Fibroblast of upper back skin (primary cell): Measurements from ENCODE around the gene PCBD1.
"Not testable (repeated sequence)": the region's sequence is repeated elsewhere in the genome, so short reads cannot be mapped to it uniquely, and the experiment has no call there.

ENCODE experiments used
- DNase-seq: peaks from one replicate; pipeline ENCODE4 v3.0.0-alpha.2; 2013

The PCBD1 gene

DNA sequence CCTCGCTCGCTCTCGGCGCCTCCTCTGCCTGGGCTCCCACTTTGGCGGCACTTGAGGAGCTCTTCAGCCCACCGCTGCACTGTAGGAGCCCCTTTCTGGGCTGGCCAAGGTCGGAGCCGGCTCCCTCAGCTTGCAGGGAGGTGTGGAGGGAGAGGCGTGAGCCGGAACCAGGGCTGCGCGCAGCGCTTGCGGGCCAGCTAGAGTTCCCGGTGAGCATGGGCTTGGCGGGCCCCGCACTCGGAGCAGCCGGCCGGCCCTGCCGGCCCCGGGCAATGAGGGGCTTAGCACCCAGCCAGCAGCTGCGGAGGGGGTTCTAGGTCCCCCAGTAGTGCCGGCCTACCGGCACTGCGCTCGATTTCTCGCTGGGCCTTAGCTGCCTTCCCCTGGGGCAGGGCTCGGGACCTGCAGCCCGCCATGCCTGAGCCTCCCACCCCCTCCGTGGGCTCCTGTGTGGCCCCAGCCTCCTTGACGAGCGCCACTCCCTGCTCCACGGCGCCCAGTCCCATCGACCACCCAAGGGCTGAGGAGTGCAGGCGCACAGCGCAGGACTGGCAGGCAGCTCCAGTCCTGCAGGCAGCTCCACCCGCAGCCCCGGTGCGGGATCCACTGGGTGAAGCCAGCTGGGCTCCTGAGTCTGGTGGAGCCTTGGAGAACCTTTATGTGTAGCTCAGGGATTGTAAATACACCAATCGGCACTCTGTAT lies 26.7 kb downstream of the PCBD1 start:
- not testable (repeated sequence) for DNase-seq

DNA sequence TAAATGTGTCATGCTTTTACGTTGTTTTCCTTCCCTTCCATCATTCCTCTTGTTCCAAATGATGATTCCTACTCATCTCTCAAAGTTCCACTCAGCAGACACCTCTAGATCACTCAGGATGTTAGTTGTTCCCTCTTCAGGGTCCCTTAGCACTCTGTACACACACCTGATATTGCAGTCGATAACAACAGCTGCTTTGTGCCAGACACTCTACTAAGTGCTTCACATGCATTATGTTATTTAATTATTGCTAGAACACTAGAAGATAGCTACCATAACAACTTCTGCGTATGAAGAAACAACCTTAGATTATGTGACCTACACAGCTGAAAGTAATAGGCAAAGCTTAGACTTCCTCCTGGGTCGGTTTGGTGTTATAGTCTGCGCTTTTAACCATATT lies 29.6 kb downstream of the PCBD1 start:
- no peak for DNase-seq

DNA sequence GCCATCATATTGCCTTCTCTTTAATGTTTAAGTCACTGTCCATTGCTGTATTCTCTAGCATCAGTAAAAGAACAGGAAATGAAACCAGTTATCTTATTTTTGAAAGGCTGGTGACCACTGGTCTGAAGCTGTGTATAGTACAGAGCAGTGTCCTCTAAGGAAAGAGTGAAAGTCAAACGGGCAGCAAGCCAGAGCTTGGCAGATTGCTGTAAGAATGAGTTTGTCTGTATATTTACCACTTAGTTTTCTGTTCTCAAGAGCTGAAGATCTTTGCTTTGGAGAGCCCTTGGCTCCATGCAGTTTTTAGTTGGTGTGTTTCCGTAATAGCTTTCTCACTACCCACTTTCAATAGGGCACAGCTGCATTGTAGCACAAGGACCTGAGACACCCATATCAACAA lies 31.9 kb downstream of the PCBD1 start:
- DNase-seq, result no peak

DNA sequence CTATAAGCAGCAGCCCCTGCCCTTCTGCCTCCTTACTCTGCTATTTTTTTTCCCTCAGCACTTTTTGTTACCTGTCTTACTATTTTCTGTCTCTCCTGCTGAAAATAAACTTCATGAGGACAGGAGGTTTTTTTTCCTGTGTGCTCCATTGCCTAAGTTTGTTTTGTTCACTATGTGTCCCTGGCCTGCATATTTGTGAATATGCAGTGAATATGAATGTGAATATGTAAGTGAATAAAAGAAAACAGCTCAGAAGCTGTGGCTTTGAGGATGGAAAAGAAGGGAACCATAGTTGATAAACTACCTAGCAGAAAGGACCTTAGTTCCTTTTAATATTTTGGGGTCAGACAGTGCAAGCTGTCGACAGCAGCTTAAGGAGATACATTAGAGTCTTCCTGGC lies 34.9 kb downstream of the PCBD1 start:
- DNase-seq, result no peak

DNA sequence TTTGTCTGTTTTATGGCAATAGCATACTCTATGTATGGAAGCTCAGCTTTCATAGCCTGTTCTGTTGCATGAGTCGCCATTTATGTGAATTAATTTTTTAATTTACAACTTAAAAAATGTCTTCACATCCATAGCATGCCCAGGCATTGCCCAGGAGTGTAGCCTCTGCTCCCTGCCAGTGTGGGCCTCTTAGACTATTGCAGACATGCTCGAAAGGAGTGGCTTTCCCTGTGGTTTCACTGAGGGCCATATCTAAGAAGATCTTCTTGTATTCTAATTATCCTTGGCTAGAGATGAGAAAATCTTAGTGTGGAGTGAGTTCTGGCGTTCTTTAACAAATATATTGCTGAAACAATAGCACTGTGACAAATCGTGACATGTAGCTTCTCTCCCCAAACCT lies 35.3 kb downstream of the PCBD1 start:
- DNase-seq, result no peak

DNA sequence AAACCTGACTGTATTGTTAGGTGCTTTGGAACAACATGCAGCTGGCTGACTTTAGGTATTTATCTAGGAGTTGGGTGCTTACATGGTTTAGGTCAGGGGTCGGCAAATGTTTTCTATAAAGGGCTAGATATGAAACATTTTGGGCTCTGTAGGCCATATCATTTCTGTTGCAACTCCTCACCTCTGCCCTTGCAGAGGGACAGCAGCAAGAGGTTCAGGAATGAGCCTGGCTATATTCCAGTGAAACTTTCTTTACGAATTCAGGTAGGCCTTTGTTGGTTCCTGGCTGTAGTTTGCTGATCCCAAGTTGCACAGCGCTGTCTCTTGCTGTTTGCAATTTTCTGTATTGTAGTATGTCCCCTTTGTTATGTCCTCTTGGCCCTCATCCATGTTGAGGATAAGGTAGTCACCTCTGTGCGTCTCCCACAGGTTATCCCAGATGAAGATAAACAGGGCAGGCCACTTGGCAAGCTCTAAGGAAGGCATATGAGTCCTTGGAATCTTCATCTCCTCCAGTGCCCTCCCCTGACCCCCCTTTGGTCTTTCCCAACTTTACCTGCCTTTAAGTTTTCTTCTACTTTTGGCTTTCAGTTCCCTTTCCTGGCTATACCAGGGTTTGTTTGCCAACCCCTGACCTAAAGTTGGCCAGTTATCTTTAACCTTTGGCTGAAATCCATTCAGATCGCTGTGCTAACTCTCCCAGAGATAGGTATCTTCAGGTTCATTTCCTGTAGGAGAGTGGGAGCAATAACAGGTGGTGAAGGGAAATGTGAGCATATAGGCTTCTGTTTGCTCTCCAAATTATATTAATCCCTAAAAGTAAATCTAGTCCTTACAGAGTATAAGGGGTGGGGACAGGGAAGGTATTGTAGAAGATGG lies 36.5 kb downstream of the PCBD1 start:
- no peak for DNase-seq

DNA sequence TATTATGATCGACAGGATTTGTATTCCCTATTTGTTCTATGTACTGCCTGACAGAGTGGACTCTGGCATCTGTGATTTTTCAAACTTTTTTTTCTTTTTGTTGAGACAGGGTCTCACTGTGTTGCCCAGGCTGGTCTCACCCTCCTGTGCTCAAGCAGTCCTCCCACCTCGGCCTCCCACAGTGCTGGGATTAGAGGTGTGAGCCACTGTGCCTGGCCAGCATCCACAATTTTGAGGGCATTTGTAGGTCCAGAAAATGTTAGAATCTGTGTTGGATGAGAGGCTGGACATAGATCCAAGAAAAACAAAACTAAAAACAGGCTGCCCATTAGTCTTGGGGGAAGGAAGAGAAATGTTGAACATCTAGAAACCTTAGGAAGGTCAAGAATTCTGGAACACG lies 38.3 kb downstream of the PCBD1 start:
- DNase-seq, result peak; percentile 68

DNA sequence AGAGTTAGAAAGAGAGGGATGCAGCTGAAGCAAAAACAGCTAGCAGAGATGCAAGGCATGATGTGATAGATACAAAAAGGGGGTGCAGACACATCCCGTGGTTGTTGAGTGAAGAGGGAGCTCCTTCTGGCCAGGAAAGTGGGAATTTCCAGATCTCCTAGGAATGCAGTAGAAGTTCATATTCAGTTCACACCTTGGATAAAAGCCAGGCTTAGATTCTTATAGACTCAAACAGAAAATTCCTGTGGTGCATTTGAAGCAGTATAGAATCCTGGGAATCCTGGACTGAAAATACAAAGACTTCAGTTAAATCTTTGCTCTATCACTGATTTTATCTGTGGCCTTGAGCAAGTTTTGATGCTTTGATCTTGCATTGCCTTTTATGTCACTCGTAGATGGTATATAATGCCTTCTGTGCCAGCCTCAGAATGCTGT lies 38.8 kb downstream of the PCBD1 start:
- DNase-seq, result peak; percentile 97

DNA sequence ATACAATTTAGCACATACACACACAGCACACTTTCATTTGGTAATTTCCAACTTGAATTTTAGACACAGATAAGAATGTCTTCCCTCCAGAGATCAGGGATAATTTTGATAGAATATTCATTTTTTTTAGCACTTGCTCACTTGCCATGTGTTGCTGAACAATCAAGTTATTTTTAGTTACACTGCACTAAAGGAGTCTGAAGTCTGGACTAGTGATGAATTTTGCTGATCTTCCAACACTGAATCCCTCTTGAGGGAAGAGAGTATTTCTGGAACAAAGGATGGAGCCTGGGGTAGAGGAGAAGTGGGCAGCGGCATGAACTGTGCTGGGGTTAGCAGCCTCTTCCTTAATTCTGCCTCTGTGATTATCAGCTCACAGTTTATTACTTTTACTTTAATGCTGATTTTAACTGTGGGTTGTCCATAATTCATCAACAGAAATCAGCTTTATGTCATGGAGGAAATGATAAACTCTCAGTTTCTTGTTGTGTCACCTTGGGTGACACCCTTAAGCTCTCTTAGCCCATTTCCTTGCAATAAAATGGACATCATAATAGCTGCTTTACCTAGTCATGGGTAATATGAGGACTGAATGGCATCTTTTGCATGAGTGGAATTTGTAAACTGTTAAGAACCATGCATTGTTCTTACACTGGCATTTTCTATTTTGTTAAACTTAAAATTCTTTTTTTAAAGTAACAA lies 40.6 kb downstream of the PCBD1 start:
- peak; percentile 36 for DNase-seq

DNA sequence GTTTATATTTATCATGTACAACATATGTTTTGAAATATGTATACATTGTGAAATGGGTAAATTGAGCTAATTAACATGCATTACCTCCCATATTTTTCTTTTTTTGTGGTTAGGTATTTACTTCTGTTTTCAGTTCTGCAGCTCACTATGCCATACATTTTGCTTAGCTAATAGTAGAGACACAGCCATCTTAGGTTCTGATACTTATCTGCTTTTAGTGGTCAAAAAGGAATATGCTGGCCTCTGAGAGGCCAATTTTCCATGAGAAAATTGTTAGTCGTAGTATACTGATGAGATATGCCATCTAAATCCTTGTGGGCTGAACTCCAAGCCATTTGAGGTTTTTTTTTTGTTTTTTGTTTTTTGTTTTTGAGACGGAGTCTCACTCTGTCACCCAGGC lies 41.6 kb downstream of the PCBD1 start:
- no peak for DNase-seq

DNA sequence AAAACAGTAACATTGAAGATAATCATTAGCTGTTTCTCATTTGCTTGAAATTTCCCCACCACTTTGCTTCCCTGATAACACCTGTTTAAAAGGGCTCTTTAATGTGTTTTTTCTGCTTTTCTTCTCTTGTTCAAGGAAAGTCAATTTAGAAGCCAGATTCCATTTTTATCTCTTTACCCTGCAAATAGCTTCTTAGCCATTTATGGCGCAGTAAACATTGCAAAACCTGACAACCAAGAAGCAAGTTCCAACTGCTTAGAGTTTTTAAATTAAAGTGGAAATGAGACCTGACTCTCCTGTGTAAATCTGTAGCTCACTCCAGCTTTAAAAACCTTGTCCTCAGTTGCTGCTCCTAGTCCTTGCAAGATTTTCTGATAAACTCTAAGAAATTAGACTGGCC lies 42.5 kb downstream of the PCBD1 start:
- no peak for DNase-seq

DNA sequence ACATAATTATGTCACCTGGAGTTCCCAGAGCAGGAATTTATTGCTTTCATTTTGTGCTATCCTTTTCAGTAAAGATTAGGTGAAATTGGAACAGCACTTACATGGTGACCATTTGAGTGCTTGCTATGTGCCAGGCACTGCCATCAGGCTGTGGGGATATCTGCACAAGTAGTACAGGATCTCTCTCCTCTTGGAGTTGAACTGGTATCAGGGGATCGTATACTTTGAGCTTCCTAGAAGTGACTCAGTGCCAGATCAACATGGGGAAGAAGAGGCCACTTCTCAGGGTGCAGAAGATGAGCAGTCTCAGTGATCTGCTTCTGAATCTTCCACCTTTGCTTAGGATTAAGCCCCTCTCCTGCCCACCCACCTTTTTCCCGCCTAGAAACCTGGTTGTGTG lies 43.1 kb downstream of the PCBD1 start:
- no peak for DNase-seq

DNA sequence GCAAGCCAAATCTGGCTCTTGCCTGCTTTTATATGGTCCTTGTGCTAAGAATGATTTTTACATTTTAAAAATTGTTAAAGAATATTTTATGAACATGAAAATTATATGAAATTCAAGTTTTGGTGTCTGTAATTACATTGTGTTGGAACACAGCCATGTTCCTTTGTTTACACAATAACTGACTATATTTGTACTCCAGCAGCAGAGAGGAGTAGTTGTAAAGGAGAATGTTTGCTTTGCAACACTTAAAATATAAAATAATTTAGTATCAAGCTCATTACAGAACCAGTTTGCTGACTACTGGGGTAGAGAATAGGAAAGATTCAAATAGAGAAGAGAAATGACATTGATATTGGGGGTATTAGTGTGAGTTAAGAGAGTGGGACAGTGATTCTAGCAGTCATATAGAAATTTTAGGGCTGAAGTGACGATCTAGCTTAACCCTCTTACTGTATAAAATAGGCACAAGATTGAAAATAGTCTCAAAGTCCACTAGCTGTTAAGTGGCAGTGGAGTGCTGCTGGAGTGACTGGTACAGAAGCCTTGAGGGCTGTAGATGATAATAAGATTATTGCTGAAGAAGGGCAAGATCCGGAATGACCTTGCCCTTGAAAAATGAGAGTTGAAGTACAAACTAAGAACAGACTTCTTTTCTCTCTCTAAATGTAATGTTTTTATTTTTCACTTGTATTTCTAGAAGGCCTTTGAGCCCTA lies 44.4 kb downstream of the PCBD1 start:
- no peak for DNase-seq

DNA sequence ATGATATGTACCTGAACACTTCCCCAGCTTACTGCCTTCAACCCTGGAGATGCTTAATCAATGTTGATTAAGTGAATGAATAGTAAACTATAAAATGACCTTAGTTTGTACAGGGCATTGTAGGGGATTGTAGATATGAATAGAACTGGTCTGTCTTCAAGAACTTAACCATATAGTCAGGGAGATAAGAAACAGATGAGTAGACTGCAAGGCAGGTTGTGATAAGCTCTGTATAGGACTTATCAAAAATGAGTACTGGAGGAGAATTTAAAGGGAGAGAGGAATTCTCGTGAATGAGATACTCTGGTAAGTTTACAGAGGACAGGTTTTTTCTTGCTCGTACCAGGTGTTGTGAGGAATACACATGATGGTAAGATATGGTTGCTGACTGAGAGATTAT lies 45.0 kb downstream of the PCBD1 start:
- DNase-seq, result no peak

DNA sequence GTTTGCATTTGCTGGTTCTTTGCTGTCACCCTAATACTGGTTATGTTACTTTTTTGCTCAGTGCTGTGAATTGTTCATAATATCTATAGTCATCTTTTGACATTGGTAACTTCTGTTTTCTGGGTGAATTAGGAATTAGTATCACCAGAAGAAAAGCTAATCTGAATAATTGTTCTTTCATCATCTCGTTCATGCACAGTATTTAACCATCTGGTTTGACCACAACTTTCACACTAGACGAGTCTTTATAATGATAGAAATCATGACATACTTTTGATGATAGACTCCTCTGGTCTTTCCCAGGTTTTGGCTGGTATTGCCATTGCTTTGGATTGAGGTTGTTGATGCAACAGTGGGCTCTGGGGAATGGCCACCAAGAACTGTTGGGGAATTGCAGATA lies 47.5 kb downstream of the PCBD1 start:
- DNase-seq, result no peak

DNA sequence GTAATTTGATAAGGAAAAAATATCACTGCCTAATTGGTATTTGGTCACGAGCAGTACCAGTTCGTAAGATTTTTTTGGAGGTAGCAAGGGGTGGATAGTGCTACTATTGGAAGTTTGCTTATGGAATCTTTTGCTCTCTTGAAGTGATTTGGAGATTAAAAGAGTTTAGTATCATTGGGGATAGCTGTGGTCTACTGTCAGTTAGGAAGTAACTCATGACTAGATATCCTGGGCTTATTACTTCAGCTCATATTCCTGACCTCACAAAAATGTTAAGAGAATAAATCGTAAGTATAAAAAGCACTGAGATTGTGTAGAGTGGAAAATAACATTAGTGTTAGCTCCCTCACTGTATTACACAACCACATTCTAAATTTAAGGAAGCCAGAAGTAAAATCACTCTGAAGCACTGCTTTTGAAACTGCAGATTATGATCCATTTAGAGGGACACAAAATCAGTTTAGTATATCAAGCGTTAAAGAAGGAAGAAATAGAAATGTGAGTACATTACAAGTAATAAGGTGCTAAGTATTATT lies 50.0 kb downstream of the PCBD1 start:
- no peak for DNase-seq

DNA sequence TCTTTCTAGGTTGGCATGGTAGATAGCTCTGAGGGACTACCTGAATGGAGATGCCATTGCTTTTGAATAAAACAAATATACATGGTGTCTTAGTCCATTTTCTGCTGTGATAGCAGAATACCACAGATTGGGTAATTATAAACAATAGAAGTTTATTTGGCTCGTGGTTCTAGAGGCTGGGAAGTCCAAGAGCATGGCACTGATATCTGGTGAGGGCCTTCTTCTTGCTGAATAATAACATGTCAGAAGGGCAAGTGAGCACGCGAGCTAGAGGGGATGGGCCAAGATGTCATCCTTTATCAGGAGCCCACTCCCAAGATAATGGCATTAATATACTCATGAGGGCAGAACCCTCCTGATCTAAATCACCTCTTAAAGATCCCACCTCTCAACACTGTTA lies 50.7 kb downstream of the PCBD1 start:
- DNase-seq, result no peak

DNA sequence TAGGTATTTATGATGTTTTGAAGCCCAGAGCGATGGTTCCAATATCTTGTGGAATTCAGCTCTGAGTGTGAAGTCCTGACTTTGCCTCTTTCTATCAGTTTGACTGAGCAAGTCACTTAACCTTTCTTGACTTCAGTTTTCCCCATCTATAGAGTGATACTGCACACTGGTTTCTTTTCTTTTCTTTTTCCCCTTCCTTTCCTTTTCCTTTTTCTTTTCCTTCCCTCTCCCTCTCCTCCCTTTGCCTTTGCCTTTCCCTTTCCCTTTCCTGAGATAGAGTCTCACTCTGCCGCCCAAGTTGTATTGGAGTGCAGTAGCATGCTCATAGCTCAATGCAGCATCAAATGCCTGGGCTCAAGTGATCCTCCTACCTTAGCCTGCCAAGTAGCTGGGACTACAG lies 52.0 kb downstream of the PCBD1 start:
- DNase-seq, result no peak

DNA sequence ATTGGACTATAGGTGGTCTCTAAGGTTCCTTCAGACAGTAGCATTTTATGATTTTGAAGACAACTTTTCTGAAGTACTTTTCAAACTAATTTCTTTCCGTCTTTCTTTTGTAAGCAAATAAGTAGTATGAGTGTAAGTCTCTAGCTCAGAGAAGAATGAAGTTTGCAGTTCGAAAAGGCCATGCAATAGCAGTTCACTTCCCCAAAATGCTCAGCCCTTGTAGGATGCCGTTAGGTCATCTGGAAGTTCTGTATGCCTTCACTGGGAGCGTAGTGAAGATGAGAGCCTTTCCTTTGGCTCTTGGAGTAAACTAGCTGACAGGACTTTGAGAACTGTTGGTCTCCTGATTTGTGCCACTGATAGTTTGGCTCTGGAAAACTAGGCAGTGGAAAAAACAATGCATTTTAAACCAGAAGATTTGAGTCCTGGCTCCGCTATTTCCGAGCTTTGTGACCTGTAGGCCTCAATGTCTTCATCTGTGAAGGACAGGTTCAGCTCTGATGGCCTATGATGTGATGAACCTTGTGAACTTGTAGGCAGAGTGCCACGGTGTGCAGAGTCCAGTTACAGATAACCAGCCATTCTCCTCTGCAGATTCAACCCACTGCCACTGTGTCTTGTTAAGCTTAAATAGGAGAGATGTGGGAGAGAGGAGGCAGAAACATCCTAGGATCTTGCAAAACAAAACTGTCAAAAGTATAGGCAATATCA lies 53.8 kb downstream of the PCBD1 start:
- DNase-seq, result no peak

DNA sequence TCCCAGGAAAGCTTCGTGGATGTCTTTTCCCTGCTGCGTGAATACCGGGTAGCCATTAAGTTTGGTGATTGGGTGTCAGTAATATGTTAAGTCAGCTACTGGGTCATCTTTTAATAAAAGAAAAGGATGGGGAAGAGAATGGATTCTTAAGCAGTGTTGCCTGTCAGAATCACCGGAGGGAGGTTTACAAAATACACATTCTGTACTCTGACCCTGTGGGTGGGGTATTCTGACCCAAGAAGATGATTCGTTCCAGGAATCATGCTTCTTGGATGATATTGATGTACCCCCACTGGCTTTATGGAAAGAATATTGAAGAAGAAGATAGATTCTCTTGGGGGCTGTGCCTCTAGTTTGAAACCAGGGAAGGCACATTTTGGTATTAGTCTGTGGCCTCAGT lies 54.3 kb downstream of the PCBD1 start:
- DNase-seq, result no peak

DNA sequence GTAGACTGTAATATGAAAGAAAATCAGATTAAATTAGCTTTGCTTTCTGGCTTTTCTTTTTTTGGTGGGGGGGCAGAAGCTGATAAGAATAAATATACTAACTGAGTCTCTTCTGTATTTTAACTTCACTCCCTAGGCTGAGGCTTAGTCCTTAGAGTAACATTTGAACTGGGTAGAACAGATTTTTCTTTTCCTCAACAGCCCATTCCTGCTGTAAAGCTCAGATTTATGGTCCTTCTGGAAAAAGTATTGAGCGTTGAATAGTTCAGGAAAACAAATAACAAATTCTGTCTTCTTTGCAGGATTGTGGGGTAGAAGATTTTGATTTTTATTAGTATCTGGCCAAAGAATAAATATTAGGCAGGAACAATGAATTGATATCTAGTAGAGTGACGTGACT lies 54.8 kb downstream of the PCBD1 start:
- DNase-seq, result no peak
